GM12891 (cell line): Measurements from ENCODE around the gene THAP9.

ENCODE experiments used
- PAX5 ChIP-seq: IDR thresholded peaks from 2 replicates; pipeline ENCODE4 v1.6.1; 2011; ENCODE audit warnings: low read length, moderate library complexity, mild to moderate bottlenecking; ENCODE audit not compliant: insufficient read depth, severe bottlenecking
- POLR2A ChIP-seq: IDR thresholded peaks from 2 replicates; pipeline ENCODE4 v1.6.1; 2011; ENCODE audit warnings: low read depth, low read length, control low read depth
- POLR2AphosphoS5 ChIP-seq: IDR thresholded peaks from 2 replicates; pipeline ENCODE4 v1.6.1; 2011; ENCODE audit warnings: low read depth, low read length, control low read depth
- TAF1 ChIP-seq: IDR thresholded peaks from 2 replicates; pipeline ENCODE4 v1.6.1; 2011; ENCODE audit warnings: low read depth, low read length, control low read depth

- TF ChIP-seq POLR2AphosphoS5 (no peak), POLR2A (no peak), TAF1 (no peak), PAX5 (no peak)
Measured at GRCh38 chr4:82900066-82900410, 497 bp upstream of the THAP9 start.
